ENCODE data around the gene WFIKKN2.

DNA sequence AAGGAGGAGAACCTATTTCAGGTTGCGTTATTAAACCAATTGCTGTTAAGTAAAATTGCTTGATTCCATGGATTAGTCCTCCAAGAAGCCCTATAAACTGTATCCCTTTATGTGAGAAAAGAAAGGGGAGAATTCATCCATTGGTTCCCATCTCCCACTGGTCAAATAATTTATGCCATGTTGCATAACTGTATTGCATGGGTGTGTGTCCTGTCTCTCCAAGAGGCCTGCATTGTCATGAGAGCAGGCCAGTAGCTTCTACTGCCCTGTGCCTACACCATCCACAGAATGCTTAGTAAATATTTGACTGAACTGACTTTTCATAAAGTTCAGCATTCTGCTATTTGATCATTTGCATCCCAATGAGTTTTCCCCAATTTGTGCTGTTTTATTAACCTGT is 42.5 kb downstream of the WFIKKN2 start:
- TF ChIP-seq CTCF (conservative IDR thresholded peaks at IDR 0.05; ENCODE audit: low read depth, low read length), result no peak
- TF ChIP-seq EZH2 (IDR thresholded peaks at IDR 0.05; ENCODE audit: borderline replicate concordance, low read depth, low read length, poor library complexity, severe bottlenecking), result no peak
